ENCODE results near the gene CHAMP1.

The CHAMP1 gene, protein sequence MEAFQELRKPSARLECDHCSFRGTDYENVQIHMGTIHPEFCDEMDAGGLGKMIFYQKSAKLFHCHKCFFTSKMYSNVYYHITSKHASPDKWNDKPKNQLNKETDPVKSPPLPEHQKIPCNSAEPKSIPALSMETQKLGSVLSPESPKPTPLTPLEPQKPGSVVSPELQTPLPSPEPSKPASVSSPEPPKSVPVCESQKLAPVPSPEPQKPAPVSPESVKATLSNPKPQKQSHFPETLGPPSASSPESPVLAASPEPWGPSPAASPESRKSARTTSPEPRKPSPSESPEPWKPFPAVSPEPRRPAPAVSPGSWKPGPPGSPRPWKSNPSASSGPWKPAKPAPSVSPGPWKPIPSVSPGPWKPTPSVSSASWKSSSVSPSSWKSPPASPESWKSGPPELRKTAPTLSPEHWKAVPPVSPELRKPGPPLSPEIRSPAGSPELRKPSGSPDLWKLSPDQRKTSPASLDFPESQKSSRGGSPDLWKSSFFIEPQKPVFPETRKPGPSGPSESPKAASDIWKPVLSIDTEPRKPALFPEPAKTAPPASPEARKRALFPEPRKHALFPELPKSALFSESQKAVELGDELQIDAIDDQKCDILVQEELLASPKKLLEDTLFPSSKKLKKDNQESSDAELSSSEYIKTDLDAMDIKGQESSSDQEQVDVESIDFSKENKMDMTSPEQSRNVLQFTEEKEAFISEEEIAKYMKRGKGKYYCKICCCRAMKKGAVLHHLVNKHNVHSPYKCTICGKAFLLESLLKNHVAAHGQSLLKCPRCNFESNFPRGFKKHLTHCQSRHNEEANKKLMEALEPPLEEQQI

DNA sequence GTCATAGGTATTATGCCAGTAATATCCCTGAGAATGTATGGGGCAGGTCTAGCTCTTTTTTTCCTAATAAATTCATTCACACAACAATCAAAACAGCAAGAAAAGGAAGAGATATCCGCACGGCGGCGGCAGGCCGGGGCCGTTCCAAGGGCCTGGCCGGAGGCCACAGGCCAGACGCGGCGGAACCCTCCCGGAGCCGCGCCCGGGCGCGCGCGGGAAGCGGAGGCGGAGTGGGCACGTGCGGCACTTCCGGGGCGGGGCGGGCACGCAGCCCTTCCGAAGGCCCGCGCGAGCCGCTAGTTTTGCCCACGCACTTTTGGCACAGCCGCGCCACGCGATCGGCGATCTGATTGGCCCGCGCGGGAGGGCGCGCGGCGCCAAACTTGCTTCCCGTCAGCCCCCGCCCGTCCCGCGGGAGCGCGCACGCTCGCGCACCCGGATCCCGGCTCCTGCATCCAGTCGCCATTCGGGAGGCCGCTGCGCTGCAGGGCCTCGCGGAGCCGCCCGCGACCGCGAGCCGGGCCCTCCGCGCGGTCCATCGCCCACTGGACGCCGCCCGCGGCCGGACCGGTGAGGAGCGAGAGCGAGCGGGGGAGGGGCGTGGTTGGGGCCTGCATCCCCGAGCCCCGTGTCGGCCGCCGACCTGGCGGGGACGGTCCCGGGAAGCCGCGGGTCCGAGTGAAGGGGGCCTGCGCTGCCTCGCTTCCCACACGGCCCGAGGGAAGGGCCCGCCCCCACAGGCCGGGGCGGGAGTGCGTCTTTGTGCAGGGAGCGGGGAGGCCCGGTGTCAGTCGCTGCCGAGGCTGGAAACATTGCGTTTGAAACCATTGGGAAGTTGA lies at the start of gene CHAMP1:
TSS of gene CHAMP1 (plus strand) at position 430 of the 839 bp plus-strand sequence. CDS start 9,340 bp downstream, outside the sequence.
- TF ChIP-seq, protein P1, sequence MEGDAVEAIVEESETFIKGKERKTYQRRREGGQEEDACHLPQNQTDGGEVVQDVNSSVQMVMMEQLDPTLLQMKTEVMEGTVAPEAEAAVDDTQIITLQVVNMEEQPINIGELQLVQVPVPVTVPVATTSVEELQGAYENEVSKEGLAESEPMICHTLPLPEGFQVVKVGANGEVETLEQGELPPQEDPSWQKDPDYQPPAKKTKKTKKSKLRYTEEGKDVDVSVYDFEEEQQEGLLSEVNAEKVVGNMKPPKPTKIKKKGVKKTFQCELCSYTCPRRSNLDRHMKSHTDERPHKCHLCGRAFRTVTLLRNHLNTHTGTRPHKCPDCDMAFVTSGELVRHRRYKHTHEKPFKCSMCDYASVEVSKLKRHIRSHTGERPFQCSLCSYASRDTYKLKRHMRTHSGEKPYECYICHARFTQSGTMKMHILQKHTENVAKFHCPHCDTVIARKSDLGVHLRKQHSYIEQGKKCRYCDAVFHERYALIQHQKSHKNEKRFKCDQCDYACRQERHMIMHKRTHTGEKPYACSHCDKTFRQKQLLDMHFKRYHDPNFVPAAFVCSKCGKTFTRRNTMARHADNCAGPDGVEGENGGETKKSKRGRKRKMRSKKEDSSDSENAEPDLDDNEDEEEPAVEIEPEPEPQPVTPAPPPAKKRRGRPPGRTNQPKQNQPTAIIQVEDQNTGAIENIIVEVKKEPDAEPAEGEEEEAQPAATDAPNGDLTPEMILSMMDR (IDR thresholded peaks at IDR 0.05; ENCODE audit: insufficient read depth, low read length, poor library complexity, severe bottlenecking): no peak
- no peaks in the 10 kb centered on the region for H3K27me3 ChIP-seq (replicated peaks; ENCODE audit: control insufficient read depth, insufficient read depth, low read length)
- peak within 1 kb of the TSS; percentile 88 for H3K4me3 ChIP-seq (replicated peaks; ENCODE audit: low read depth, low read length)
- peak; percentile 99 for DNase-seq (ENCODE audit: extremely low read depth, insufficient read length)
- H3K36me3 ChIP-seq (ENCODE audit: control insufficient read depth, insufficient read depth, low read length): no peaks in the 10 kb centered on the region

DNA sequence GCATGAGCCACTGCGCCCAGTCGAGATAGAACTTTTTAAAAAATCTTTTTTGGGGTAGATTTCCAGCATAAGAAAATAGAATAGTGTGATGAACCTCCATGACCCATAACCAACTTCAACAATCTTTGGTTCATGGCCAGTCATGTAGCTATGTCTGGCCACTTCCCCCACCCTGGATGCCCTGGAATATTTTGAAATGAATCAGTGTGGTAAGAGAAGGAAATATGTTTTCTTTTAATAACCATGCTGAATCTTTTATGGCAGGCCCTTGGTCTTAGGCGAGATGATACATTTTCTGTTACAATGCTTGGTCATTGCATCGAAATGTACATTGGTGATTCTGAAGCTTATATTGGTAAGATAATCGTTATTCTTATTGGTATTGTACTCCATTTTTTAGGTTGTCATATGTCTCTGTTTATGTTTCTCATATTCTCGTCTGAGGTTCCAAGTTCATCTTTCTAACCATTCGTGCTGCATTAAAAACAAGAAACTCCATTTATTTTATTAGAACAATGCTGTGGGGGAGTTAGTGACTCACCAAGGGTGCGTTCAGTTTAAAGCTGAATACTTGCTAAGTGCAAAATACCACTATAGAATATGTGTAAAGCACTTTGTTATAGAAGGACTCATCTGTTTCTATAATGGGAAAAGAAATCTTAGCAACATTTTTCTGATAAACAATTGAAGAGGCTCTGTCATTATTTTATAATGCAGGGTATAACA lies 49.3 kb upstream of the CHAMP1 start:
- Histone ChIP-seq H3K27me3 (replicated peaks; ENCODE audit: control insufficient read depth, insufficient read depth, low read length) (no peaks in the 10 kb centered on the region), H3K4me3 (replicated peaks; ENCODE audit: low read depth, low read length) (no peak overlapping the region), H3K36me3 (ENCODE audit: control insufficient read depth, insufficient read depth, low read length) (peaks cover 24% of the 10 kb centered on the region)
- TF ChIP-seq, protein P1 (IDR thresholded peaks at IDR 0.05; ENCODE audit: insufficient read depth, low read length, poor library complexity, severe bottlenecking): no peak
- no peak for DNase-seq (ENCODE audit: extremely low read depth, insufficient read length)

DNA sequence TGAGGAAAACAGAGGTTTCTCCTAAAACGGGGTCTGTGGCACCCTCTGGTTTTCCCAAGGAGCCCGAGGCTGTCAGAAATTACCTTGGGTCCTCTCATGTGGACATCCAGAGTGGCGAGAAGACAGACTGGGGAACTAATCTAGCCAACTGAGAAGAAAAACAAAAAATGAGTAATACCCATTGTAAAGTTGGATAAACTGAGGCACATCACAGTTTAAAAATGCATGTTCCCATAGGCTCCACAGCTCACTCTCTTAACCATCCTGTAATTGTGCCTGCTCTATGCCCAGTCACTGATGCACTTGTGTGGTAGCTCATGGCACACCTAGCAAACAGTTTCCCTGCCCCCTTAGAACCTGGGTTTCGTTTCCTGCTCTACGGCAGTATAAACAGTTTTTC lies 48.1 kb upstream of the CHAMP1 start:
- no peak for DNase-seq (ENCODE audit: extremely low read depth, insufficient read length)
- Histone ChIP-seq H3K4me3 (replicated peaks; ENCODE audit: low read depth, low read length) (no peak overlapping the region), H3K36me3 (ENCODE audit: control insufficient read depth, insufficient read depth, low read length) (peaks cover 25% of the 10 kb centered on the region), H3K27me3 (replicated peaks; ENCODE audit: control insufficient read depth, insufficient read depth, low read length) (no peaks in the 10 kb centered on the region)
- TF ChIP-seq, protein P1 (IDR thresholded peaks at IDR 0.05; ENCODE audit: insufficient read depth, low read length, poor library complexity, severe bottlenecking): no peak

DNA sequence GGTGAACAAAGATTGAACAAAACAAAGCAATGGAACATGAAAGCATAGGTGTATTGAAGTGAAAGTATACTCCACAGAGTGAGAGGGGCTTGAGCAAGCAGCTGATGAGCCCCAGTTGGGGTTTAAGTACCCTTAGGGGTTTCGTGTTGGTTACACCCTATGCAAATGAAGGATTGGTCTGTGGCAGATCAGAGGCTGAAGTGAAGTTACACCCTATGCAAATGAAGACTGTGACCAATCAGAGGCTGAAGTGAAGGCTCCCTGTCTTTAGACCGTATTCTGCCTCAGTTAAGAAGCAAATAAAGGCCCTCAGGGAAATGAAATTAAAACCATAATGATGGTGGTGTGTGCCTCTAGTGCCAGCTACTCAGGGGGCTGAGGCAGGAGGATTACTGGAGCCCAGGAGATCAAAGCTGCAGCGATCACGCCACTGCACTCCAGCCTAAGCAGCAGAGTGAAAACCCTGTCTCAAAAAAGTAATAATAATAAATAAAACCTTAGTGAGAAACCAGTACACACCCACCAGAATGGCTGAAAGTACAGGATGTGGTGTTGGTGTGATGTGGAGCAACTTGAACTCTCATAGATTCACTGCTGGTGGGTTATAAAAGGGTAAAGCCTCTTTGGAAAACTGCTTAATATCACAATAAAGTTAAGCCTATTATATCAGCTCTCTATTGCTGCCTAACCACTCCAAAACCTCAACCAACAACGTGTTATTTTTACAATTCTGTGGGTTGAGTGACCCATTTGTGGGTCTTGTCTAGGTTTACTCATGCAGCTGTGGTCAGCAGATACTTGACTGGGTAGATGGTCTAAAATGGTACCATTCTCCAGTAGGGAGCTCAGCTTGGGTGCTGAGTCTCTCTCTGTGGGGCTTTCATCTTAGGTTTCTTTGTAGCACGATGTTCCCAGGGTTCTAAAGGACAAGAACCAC lies 45.7 kb upstream of the CHAMP1 start:
- peaks cover 24% of the 10 kb centered on the region for H3K36me3 ChIP-seq (ENCODE audit: control insufficient read depth, insufficient read depth, low read length)

More for the DNA sequence above, 45.7 kb upstream of the CHAMP1 start:
- no peak overlapping the region for H3K4me3 ChIP-seq (replicated peaks; ENCODE audit: low read depth, low read length)
- H3K27me3 ChIP-seq (replicated peaks; ENCODE audit: control insufficient read depth, insufficient read depth, low read length): no peaks in the 10 kb centered on the region
- TF ChIP-seq, protein P1 (IDR thresholded peaks at IDR 0.05; ENCODE audit: insufficient read depth, low read length, poor library complexity, severe bottlenecking): no peak
- no peak for DNase-seq (ENCODE audit: extremely low read depth, insufficient read length)

Measured in GM06990 (cell line).